EL (cell line): ENCODE results near the gene KMT2E.
"Not testable (repeated sequence)": the region's sequence is repeated elsewhere in the genome, so short reads cannot be mapped to it uniquely, and the experiment has no call there.

Experiments
- DNase-seq: peaks from one replicate; pipeline ENCODE4 v3.0.0-alpha.2; 2016

Gene KMT2E

GRCh38 chr7:105013816-105014692, at the start of gene KMT2E:
Gene KMT2E, plus strand, starts transcription at chr7:105014205. Its CDS starts 26,748 bp downstream, at chr7:105040953.
- DNase-seq: peak; percentile 87

GRCh38 chr7:104964626-104965236, 49.3 kb upstream of the KMT2E start:
- DNase-seq: no peak

GRCh38 chr7:104966022-104966421, 48.0 kb upstream of the KMT2E start:
- DNase-seq: no peak

- DNase-seq: no peak
These were observed 46.9 kb upstream of the KMT2E start for GRCh38 chr7:104967088-104967487.

GRCh38 chr7:104967595-104967994, 46.4 kb upstream of the KMT2E start:
- peak; percentile 80 for DNase-seq

GRCh38 chr7:104968648-104969047, 45.4 kb upstream of the KMT2E start:
- DNase-seq: no peak

- no peak for DNase-seq
These were observed 44.8 kb upstream of the KMT2E start for GRCh38 chr7:104969183-104969582.

GRCh38 chr7:104971290-104972071, 42.5 kb upstream of the KMT2E start:
- DNase-seq: peak; percentile 46

GRCh38 chr7:104972500-104972899, 41.5 kb upstream of the KMT2E start:
- peak; percentile 85 for DNase-seq

- DNase-seq: peak; percentile 60
These were observed 40.8 kb upstream of the KMT2E start for GRCh38 chr7:104973227-104973626.

- peak; percentile 88 for DNase-seq
These were observed 40.0 kb upstream of the KMT2E start for GRCh38 chr7:104973909-104974415.

- not testable (repeated sequence) for DNase-seq
These were observed 38.5 kb upstream of the KMT2E start for GRCh38 chr7:104975553-104975952.

- DNase-seq: no peak
These were observed 36.9 kb upstream of the KMT2E start for GRCh38 chr7:104976966-104977636.

GRCh38 chr7:104978460-104978859, 35.5 kb upstream of the KMT2E start:
- DNase-seq: no peak

- peak; percentile 72 for DNase-seq
These were observed 34.7 kb upstream of the KMT2E start for GRCh38 chr7:104979167-104979841.

- peak; percentile 64 for DNase-seq
These were observed 33.6 kb upstream of the KMT2E start for GRCh38 chr7:104980440-104980839.

- DNase-seq: peak; percentile 63
These were observed 32.9 kb upstream of the KMT2E start for GRCh38 chr7:104980841-104981671.

GRCh38 chr7:104981672-104982037, 32.4 kb upstream of the KMT2E start:
- no peak for DNase-seq

- DNase-seq: peak; percentile 62
These were observed 31.5 kb upstream of the KMT2E start for GRCh38 chr7:104982308-104983075.

GRCh38 chr7:104983076-104983577, 30.9 kb upstream of the KMT2E start:
- no peak for DNase-seq
